Testis (tissue), 3 donors: ENCODE results near the gene DCK. TPM values are rescaled to one million over a fixed set of nuclear protein-coding genes. Genes with fewer than 3 reads are reported as not detected.

Experiments
- DNase-seq: peaks from one replicate; pipeline ENCODE4 v3.0.0-alpha.2; 2019
- H3K27ac ChIP-seq, 2 donors: fragments of 200-600 bp; sonication (generic); one replicate each; pipeline ENCODE4 v1.5.1; 2019
- H3K27me3 ChIP-seq: fragments of 200-600 bp; sonication (generic); one replicate; pipeline ENCODE4 v1.5.1; 2019
- H3K36me3 ChIP-seq: fragments of 200-600 bp; sonication (generic); one replicate; pipeline ENCODE4 v1.5.1; 2017; ENCODE audit warnings: low read depth; ENCODE audit errors: missing control alignments
- H3K4me1 ChIP-seq: fragments of 200-600 bp; sonication (generic); one replicate; pipeline ENCODE4 v1.5.1; 2019
- H3K4me3 ChIP-seq, 2 donors: fragments of 200-600 bp; sonication (generic); one replicate each; pipeline ENCODE4 v1.5.1; 2017 to 2019
- H3K9me3 ChIP-seq: fragments of 200-600 bp; sonication (generic); one replicate; pipeline ENCODE4 v1.5.1; 2017
- POLR2A ChIP-seq: fragments of 450-650 bp; IDR thresholded peaks from one replicate; pipeline ENCODE4 v1.6.1; 2017; ENCODE audit warnings: antibody characterized with exemption, mild to moderate bottlenecking, moderate library complexity
- WGBS, 2 donors: methylation state at CpG; one replicate each; pipeline ENCODE4 v1.1.5; 2018; 5-methylcytosine and 5-hydroxymethylcytosine counted together
- intact Hi-C: fragments of 100-400 bp; cut with DNase I; formaldehyde crosslinking; loops from one replicate; pipeline ENCODE4 v1.15.1; 2023; ENCODE audit warnings: low total_unique reads
- polyA plus RNA-seq: library from polyadenylated mRNA; stranded (reverse); fragments of 350-450 nt; fragmentation: Illumina TruSeq; extraction: RNeasy Lipid Tissue Mini Kit (QIAGEN cat#74804); gene quantifications from one replicate; pipeline ENCODE4 v1.2.3, GENCODE V29; 2014; ENCODE audit warnings: low read depth, low replicate concordance; ENCODE audit not compliant: insufficient read depth
- total RNA-seq, 2 donors: library from RNA; depleted of rRNA; stranded (reverse); fragments of >200 nt; gene quantifications; one replicate each; pipeline ENCODE4 v1.2.3, GENCODE V29; 2016
- TF ChIP-seq, protein P1 (sequence below), 3 experiments: fragments of 450-650 bp in 2 of 3; fragments of 200-600 bp in 1 of 3; sonication (generic) in 1 of 3; IDR thresholded peaks; one replicate each; pipeline ENCODE4 v1.5.1; 2016 to 2019; ENCODE audit warnings: antibody characterized with exemption in 3 of 3, mild to moderate bottlenecking in 2 of 3, moderate library complexity in 1 of 3

DCK gene
- total and polyA plus RNA-seq, 3 donors from 2014 or later: 12.8 to 14.6 (median 13.0) TPM

DNA sequence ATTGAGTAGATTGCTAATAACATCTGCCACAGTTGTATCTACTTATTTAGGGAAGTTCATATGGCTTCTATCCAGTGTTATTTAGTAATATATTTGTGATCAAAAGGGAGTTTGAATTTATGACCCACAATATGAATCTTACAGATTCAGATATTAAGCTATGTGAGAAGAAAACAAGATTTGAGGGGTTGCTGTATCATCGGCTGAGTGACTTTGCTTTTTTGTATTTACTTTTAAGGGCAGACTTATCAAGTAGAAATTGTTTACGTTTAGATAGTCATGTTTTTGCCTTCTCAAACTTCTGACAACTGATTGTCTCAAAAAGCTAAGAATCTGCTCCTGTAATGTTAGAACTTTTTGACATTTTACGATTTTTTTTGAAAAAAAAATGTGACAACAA, 17.2 kb upstream of the DCK start:
- Histone ChIP-seq H3K36me3 (no peaks in the 10 kb centered on the region), H3K27me3 (no peaks in the 10 kb centered on the region), H3K27ac (no peak overlapping the region), H3K4me1 (no peaks in the 10 kb centered on the region), H3K9me3 (no peaks in the 10 kb centered on the region), H3K4me3 (no peak overlapping the region)
- WGBS, 2 donors: 89 to 95% methylated on average over 3 of the region's 3 CpGs
- intact Hi-C loops: no loop called here
- TF ChIP-seq POLR2A: no peak
- TF ChIP-seq, protein P1, sequence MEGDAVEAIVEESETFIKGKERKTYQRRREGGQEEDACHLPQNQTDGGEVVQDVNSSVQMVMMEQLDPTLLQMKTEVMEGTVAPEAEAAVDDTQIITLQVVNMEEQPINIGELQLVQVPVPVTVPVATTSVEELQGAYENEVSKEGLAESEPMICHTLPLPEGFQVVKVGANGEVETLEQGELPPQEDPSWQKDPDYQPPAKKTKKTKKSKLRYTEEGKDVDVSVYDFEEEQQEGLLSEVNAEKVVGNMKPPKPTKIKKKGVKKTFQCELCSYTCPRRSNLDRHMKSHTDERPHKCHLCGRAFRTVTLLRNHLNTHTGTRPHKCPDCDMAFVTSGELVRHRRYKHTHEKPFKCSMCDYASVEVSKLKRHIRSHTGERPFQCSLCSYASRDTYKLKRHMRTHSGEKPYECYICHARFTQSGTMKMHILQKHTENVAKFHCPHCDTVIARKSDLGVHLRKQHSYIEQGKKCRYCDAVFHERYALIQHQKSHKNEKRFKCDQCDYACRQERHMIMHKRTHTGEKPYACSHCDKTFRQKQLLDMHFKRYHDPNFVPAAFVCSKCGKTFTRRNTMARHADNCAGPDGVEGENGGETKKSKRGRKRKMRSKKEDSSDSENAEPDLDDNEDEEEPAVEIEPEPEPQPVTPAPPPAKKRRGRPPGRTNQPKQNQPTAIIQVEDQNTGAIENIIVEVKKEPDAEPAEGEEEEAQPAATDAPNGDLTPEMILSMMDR (IDR thresholded peaks at IDR 0.05): no peak
- no peak for DNase-seq

DNA sequence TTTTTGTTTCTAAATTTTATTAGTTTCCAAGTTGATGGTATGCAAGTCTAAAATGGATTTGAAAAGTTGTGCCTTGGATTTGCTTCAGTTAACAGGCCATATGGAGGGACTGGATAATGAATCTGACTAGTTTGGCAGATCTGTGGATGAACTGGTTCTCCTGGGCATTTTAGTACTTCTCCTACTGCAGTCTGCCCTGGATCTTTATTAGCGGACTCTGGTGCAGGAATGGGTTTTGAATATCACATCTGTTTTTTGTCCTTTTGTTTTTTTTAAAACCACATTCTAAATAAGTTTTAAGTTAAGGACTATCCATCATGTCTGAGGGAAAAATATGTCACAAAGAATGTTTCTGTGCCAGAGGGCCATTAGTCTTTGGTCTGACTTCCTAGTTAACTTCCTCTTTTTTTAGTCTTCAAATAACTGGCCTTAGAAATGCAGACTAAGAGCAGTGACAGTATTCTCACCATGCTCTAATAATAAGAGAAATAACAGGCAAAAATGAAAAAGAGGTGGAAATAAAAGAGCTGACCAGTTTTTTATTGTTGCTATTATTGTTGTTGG, 13.9 kb upstream of the DCK start:
- 84 to 100% methylated on average over 1 of the region's 1 CpG for WGBS, 2 donors
- no peak overlapping the region for H3K27ac ChIP-seq
- TF ChIP-seq POLR2A: no peak
- TF ChIP-seq, protein P1 (IDR thresholded peaks at IDR 0.05): no peak

DNA sequence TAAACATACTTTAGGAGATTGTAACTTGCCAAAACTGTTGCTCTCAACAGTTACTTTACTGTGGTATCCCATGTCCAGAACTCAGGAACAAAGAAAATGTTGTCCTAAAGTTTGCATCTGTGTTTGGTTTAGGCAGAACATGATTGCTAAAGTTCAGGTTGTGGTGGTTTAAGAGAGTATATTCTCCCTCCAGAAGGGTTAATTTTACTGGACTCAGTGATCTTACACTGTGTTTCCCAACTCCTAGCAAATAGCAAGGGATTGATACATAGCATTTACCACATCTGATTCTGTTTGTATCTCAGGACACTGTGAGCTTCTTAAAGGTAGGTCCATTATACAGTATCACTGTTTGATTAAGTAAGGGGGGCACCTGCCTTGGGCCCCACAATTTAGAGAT, 13.3 kb upstream of the DCK start:
- Histone ChIP-seq H3K27ac (no peak overlapping the region), H3K27me3 (no peaks in the 10 kb centered on the region), H3K4me1 (no peaks in the 10 kb centered on the region), H3K9me3 (no peaks in the 10 kb centered on the region), H3K4me3 (no peak overlapping the region), H3K36me3 (no peaks in the 10 kb centered on the region)
- TF ChIP-seq, protein P1 (IDR thresholded peaks at IDR 0.05): no peak
- no peak for TF ChIP-seq POLR2A
- intact Hi-C loops: no loop called here
- no peak for DNase-seq

More for the DNA sequence above, 13.9 kb upstream of the DCK start:
- no peaks in the 10 kb centered on the region for H3K4me1 ChIP-seq
- intact Hi-C loops: no loop called here
- no peaks in the 10 kb centered on the region for H3K36me3 ChIP-seq
- no peaks in the 10 kb centered on the region for H3K27me3 ChIP-seq
- no peaks in the 10 kb centered on the region for H3K9me3 ChIP-seq
- H3K4me3 ChIP-seq: no peak overlapping the region
- DNase-seq: no peak

GRCh38 chr4:70984106-70984505, 9.3 kb upstream of the DCK start:
- Histone ChIP-seq H3K27me3 (no peaks in the 10 kb centered on the region), H3K4me3 (no peak overlapping the region), H3K9me3 (no peaks in the 10 kb centered on the region), H3K4me1 (no peaks in the 10 kb centered on the region), H3K27ac (no peak overlapping the region), H3K36me3 (no peaks in the 10 kb centered on the region)
- no peak for DNase-seq
- intact Hi-C loops: no loop called here
- TF ChIP-seq POLR2A: no peak
- TF ChIP-seq, protein P1 (IDR thresholded peaks at IDR 0.05): no peak

GRCh38 chr4:70984589-70984988, 8.9 kb upstream of the DCK start:
- no peak for DNase-seq
- Histone ChIP-seq H3K4me1 (no peaks in the 10 kb centered on the region), H3K9me3 (no peaks in the 10 kb centered on the region), H3K4me3 (no peak overlapping the region), H3K27me3 (no peaks in the 10 kb centered on the region), H3K36me3 (no peaks in the 10 kb centered on the region), H3K27ac (no peak overlapping the region)
- WGBS, 2 donors: 74 to 95% methylated on average over 1 of the region's 1 CpG
- TF ChIP-seq POLR2A: no peak
- TF ChIP-seq, protein P1 (IDR thresholded peaks at IDR 0.05): no peak
- intact Hi-C loops: no loop called here
